22Rv1 (cell line): ENCODE data around the gene ADCY10.

Source experiments
- ZFX ChIP-seq: fragments of 450-650 bp; IDR thresholded peaks from 2 replicates; pipeline ENCODE4 v1.6.1; 2017; ENCODE audit warnings: antibody characterized with exemption, borderline replicate concordance
- TF ChIP-seq, protein P1 (sequence below): fragments of 450-650 bp; IDR thresholded peaks from 2 replicates; pipeline ENCODE4 v1.5.1; 2017; ENCODE audit warnings: mild to moderate bottlenecking

DNA sequence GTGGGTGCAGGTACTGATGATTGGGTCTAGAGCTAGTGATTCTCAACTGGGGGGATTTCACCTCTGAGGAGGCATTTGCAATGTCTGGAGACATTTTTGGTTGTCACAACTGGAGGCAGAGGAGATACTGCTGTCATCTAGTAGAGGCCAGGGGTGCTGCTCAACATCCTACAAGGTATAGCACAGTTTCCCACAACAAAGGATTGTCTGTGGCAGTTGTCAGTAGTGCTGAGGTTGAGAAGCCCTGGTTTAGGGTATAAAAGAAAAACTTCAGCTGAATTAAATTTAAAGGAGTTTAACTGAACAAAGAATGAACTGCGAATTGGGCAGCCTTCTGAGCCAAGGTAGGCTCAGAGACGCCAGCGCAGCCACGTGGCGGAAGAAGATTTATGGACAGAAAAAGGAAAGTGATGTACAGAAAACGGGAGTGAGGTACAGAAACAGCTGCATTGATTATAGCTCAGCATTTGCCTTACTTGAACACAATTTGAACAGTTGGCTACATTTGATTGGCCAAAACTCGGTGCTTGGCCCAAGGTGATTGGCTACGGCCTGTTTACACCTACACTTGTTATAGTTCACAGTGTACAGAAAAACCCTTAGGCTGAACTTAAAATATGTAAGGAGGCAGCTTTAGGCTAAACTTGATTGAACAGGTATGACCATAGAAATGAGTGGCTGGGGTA, 151.7 kb downstream of the ADCY10 start:
- TF ChIP-seq, protein P1, sequence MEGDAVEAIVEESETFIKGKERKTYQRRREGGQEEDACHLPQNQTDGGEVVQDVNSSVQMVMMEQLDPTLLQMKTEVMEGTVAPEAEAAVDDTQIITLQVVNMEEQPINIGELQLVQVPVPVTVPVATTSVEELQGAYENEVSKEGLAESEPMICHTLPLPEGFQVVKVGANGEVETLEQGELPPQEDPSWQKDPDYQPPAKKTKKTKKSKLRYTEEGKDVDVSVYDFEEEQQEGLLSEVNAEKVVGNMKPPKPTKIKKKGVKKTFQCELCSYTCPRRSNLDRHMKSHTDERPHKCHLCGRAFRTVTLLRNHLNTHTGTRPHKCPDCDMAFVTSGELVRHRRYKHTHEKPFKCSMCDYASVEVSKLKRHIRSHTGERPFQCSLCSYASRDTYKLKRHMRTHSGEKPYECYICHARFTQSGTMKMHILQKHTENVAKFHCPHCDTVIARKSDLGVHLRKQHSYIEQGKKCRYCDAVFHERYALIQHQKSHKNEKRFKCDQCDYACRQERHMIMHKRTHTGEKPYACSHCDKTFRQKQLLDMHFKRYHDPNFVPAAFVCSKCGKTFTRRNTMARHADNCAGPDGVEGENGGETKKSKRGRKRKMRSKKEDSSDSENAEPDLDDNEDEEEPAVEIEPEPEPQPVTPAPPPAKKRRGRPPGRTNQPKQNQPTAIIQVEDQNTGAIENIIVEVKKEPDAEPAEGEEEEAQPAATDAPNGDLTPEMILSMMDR = no peak
- no peak for TF ChIP-seq ZFX
